Mammary epithelial cell (primary cell): ENCODE data around the gene FCAR.

Source experiments
- CTCF ChIP-seq, 2 donors: IDR thresholded peaks in 1 of 2; conservative IDR thresholded peaks in 1 of 2; 2 replicates each; pipeline ENCODE4 v1.5.1; 2011 to 2012; ENCODE audit warnings: inconsistent platforms in 2 of 2, low read length in 2 of 2, mild to moderate bottlenecking in 2 of 2, control low read depth in 1 of 2, low read depth in 1 of 2; ENCODE audit not compliant: insufficient read depth in 1 of 2; ENCODE audit errors: extremely low read depth in 1 of 2
- EZH2 ChIP-seq: IDR thresholded peaks from 2 replicates; pipeline ENCODE4 v1.6.1; 2012; ENCODE audit warnings: low read length, inconsistent platforms, borderline replicate concordance

- no peak for TF ChIP-seq CTCF (conservative IDR thresholded peaks at IDR 0.05 in 1 of 2, IDR thresholded peaks at IDR 0.05 in 1 of 2; ENCODE audit: extremely low read depth in 1 of 2, insufficient read depth in 1 of 2, low read depth in 1 of 2, low read length in 2 of 2)
- no peak for TF ChIP-seq EZH2
Observed at GRCh38 chr19:54850930-54851329, 23.1 kb upstream of the FCAR start.
